Measurements from ENCODE around the gene C3orf70.

The C3orf70 gene

GRCh38 chr3:185087419-185087818, 65.4 kb downstream of the C3orf70 start:
- no peak for DNase-seq (ENCODE audit: low spot score)

DNA sequence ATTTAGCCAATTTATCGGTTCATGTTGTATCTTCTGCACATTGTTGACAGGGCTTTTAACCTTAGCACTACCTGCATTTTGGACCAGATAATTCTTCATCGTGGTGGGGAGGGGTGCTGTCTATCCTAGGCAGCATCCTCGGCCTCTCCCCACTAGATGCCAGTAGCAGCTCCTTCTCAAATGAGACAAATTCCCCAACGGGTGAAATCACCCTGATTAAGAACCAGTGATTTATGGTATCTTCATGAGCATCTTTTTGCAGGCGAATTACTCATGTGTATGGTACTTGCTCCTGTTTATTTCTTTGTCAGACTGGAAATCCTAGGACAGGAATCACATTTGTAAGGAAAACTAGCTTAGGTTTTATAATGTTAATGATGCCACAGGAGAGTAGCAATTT, 68.0 kb downstream of the C3orf70 start:
- DNase-seq (ENCODE audit: low spot score): no peak

- DNase-seq (ENCODE audit: low spot score): no peak
Measured at GRCh38 chr3:185084402-185084801, 68.5 kb downstream of the C3orf70 start.

DNA sequence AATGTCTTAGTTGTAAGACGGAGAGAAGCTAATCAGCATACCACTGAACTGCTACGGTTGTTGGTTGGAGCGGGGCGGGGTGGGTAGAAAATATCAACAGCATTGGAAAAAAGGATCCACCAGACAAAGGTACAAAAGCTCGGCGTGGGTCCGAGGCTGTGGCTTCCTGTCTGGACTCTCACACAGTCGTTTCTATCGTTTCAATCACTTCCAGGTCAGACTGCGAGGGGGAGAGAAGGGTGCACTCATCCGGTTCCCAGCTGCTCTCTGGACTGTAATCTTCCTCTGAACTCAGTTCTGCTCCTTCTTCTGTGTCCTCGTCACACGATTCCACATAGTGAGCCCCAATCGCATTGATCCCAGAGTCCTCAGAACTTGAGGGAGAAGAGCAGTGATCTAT, 70.0 kb downstream of the C3orf70 start:
- DNase-seq (ENCODE audit: low spot score): no peak

DNA sequence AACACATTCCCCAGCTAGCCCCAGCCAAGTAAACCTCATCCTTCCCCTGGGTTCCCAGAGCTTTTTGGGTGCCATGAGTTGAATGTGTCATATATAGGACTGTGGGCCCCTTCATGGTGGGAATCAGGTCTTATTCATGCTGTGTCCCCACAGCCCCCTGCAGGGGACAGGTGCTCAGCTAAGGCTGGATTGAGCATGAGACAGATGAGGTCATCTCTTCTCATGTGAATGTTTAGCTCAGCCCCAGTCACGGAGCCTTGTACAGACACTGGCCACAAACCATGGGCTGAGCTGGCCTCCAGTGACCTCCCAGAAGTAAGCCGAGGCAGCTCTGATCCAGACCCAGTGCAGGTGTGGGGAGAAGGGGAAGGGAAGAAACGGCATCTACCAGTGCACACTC, 70.7 kb downstream of the C3orf70 start:
- DNase-seq (ENCODE audit: low spot score): no peak

GRCh38 chr3:185081521-185081920, 71.3 kb downstream of the C3orf70 start:
- no peak for DNase-seq (ENCODE audit: low spot score)

DNA sequence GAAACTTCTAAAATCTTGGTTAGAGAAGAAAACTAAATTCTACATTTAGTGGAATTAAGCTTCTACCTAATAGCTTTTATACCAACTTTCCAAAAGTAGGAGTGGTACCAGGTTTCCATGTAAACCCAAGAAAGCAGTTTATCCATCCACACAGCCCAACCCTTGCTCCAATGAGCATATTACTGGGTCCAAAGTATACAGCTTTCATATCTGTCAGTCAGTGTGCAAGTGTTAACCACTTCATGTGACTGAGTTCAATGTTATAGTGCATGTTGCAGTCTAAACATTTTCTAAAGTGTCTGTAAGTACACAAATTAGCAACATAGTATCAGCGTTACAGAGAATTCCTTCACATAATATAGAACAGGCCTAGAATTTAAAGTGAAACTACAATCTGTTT, 73.2 kb downstream of the C3orf70 start:
- no peak for DNase-seq (ENCODE audit: low spot score)

DNA sequence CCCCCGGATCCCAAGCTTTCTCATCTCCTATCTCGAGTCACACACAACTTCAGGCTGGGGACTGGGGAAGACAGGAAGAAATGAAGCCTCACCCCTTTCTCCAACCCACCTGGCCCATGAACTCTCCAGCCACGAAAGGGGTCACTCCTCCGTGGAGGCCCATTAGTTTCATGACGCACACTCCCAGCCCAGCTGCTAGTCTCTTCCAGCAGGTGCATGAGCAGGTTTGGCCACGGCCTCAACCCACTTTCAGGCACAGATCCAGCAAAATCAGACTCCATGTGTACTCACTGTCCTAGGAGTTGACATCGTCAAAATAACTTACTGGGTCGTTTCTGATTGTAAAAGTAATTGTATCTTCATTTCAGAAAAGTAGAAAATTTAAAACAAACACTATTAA, 76.6 kb downstream of the C3orf70 start:
- DNase-seq (ENCODE audit: low spot score): no peak

GRCh38 chr3:185075547-185075946, 77.3 kb downstream of the C3orf70 start:
- DNase-seq (ENCODE audit: low spot score): no peak

GRCh38 chr3:185071287-185071800, 81.5 kb downstream of the C3orf70 start:
- DNase-seq (ENCODE audit: low spot score): no peak

DNA sequence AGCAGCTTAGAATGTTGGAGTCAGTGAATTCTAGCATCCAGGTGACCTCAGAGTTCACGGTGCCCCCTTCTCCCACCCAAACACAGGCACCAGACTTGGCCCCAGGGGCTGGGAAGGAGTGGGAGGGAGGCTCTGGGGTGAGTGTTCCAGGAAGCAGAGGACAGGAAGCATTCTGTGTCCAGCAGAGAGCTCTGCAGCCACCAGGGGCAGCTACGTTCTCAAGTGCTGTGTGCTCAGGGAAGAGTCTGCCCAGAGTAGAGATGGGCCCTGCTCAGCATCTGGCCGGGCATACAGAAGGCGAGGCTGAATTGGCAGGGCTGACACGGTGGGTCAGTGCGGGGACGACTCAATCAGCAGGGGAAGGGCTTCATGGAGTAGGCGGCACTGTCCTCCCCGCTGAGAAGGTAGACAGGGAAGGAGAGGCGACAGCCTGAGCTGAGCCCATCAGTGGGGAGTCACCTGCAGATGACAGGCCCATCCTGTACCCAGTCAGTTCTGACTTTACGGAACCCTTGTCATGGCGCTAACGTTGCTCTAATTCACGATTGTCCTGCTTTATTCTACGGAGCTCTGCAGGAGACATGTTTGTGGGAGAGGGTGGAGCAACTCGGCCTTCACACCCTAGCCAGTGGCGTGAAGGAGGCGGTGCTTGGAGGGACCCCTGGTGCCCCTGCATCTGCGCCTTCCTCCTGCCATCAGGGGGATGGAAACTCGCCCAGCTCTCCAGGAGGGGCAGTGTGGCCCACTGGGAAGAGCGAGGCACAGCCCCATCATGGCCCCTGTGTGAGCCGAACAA, 82.2 kb downstream of the C3orf70 start:
- no peak for DNase-seq (ENCODE audit: low spot score)

DNA sequence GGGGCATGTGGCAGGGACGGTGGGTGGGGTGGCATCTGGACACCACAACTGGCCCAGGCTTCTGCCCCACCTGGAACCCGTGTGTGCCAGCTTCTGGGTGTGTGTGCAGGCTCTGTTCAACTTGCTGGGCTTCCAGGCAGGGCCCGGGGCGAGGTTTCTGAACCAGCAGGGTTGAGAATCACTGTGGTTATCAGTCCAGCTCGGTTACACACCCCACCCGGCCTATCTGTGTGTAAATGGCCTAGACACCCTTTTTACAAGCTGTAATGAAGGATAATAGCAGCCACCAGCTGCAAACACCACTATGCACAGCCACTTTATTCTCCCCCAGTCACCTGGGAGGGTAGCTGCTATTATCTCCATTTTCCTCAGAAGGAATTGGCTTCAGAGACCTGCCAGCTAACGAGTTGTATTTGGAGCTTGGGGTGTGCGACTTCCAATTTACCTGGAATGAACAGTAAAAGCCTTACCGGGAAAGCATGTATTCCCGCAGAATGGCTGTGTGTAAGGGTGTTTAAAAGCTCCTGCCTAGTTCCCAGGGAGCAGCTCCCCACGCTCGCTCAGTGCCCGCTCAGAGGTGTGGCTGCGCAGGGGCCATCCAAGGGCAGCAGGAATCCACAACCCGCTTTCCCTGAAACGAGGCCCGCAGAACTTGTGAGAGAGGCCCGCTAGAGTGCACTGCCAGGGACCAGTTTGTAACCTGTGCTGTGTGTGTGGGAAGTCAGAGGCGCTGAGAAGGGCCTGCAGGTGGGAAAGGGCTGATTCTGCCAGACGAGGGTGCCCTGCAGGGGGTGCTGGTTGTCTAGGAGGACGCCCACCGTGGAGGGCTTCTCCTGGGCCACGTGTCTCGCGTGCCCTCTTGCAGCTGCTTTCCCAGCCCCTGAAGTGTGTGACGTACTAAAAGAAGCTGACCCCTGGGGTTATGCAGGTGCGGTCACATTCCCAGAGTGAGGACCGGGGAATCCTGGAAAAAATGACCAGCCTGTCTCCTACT, 83.5 kb downstream of the C3orf70 start:
- DNase-seq (ENCODE audit: low spot score): no peak

- DNase-seq (ENCODE audit: low spot score): no peak
Measured at GRCh38 chr3:185067173-185067572, 85.7 kb downstream of the C3orf70 start.

- no peak for DNase-seq (ENCODE audit: low spot score)
Measured at GRCh38 chr3:185066251-185066650, 86.6 kb downstream of the C3orf70 start.

GRCh38 chr3:185065059-185065458, 87.8 kb downstream of the C3orf70 start:
- no peak for DNase-seq (ENCODE audit: low spot score)

- no peak for DNase-seq (ENCODE audit: low spot score)
Measured at GRCh38 chr3:185063431-185063830, 89.4 kb downstream of the C3orf70 start.

DNA sequence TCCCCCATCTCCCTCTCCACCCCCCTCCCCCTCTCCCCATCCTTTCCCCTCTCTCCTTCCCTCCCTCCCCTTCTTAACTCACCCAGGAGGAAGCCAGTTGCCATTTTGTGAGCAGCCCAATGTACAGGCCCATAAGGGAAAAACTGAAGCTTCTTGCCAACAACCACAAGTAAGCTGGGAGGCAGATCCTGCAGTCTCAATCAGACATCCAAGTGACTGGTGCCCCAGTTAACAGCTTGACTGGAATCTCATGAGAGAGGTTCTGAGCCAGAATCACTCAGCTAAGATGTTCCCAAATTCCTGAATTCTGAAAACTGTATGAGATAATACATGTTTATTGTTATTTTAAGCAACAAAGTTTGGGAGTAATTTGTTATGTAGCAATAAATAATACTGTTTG, 90.7 kb downstream of the C3orf70 start:
- DNase-seq (ENCODE audit: low spot score): no peak

- no peak for DNase-seq (ENCODE audit: low spot score)
Measured at GRCh38 chr3:185060655-185061054, 92.2 kb downstream of the C3orf70 start.

DNA sequence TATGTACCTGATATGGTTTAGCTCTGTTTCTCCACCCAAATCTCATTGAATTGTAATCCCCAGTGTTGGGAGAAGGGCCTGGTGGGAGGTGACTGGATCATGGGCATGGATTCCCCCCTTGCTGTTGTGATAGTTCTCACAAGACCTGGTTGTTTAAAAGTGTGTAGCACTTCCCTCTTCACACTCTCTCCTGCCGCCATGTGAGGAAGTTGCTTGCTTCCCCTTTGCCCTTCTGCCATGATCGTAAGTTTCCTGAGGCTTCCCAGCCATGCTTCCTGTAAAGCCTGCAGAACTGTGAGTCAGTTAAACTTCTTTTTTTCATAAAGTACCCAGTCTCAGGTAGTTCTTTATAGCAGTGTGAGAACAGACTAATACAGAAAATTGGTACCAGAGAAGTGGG, 93.1 kb downstream of the C3orf70 start:
- no peak for DNase-seq (ENCODE audit: low spot score)

DNA sequence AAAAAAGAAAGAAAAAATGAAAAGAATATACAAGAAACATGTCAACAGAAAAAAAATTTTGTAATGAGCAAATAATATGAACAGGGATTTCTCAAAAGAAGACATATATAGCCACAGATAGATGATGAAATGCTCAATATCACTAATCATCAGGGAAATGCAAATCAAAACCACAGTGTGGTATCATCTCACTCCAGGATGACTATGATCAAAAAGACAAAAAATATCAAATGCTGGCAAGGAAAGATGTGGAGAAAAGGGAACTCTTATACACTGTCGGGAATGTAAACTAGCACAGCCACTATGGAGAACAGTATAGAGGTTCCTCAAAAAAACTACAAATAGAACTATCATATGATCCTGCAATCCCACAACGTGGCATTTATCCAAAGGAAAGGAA, 94.1 kb downstream of the C3orf70 start:
- no peak for DNase-seq (ENCODE audit: low spot score)

- DNase-seq (ENCODE audit: low spot score): no peak
Measured at GRCh38 chr3:185057829-185058228, 95.0 kb downstream of the C3orf70 start.

DNA sequence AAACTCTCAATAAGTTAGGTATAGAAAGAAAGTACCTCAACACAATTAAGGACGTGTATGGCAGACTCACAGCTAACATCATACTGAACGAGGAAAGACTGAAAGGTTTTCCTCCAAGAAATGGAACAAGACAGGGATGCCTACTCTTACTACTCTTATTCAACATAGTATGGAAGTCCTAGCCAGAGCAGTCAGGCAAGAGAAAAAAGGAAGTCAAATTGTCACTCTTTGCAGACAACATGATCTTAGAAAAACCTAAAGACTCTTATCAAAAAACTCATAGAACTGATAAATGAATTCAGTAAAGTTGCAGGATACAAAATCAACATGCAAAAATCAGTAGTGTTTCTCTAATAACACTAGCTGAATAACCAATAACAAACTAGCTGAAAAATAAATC, 96.0 kb downstream of the C3orf70 start:
- DNase-seq (ENCODE audit: low spot score): no peak

DNA sequence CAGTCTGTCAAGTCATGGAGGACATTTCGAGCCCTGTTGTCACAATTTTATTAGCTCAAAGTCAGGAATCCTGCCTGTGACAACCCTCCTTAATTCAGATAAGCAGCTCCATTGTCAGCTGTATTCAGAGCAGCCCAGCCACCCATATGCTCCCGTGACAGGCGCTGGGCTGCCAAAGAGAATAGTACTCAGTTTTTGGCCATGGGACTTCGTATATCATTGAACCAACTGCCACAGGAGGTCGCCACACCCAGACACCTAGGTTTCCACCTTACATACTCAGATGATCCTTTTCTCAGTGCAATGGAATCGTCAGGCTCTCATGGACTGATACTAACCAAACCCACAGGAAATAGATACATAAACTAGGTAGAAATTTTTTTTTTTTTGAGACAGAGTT, 100.2 kb downstream of the C3orf70 start:
- DNase-seq (ENCODE audit: low spot score): no peak

Measured in CD4-positive, alpha-beta T cell treated with Interleukin-6 at 100 ng/mL for 8 hours (primary cell).